ENCODE results near the gene TAT. TPM values are rescaled to one million over a fixed set of nuclear protein-coding genes. Genes with fewer than 3 reads are reported as not detected.
"Not testable (repeated sequence)": the region's sequence is repeated elsewhere in the genome, so short reads cannot be mapped to it uniquely, and the experiment has no call there.

TAT gene
- total RNA-seq, 4 donors from 2014 or later: 2.0 TPM; not detected in 3

DNA sequence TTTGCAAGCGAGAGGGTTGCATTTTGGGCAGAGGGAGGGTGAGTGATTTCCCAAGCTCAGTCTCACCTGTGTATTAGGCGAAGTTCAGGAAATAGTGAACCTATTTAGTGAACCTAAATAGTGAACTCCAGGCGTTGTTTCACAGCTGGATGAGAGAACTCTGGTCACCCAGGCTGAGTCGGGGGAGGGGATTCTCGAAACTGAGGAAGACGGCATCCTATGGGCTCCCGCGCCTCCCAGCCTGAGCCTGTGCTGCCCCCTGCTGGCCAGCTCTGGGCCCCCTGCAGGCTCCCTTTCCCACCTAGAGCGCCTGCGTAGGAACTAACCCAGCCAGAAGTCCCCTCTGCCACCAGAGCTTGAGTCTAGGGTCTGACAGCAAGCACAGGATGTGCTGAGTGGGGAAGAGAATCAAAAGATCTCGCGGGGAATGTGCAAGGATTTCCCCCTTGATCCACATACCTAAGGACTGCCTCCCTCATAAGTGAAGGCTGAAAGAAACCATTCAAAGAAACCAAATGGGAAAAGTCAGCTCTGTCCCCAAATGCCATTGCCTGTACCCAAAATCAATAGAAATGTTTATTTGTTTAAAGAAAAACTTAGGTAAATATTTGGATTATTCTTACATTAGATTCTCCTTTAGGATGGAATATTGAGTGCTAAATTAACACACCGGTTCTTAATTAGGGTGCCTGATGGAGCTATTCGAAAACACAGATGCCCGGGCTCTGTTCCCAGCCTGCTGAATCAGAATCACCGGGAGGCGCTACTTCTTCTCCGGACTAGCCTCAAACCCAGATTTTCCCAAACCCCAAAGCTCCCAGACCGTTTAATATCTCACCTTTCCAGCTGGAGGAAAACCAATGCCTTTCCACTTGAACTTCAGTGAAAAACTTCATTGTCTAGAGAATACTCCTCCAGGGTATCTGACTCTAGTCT, 34.3 kb upstream of the TAT start:
- no peak for TF ChIP-seq POLR2A (IDR thresholded peaks at IDR 0.05)
- TF ChIP-seq EP300 (IDR thresholded peaks at IDR 0.05): no peak
- TF ChIP-seq, protein P1, sequence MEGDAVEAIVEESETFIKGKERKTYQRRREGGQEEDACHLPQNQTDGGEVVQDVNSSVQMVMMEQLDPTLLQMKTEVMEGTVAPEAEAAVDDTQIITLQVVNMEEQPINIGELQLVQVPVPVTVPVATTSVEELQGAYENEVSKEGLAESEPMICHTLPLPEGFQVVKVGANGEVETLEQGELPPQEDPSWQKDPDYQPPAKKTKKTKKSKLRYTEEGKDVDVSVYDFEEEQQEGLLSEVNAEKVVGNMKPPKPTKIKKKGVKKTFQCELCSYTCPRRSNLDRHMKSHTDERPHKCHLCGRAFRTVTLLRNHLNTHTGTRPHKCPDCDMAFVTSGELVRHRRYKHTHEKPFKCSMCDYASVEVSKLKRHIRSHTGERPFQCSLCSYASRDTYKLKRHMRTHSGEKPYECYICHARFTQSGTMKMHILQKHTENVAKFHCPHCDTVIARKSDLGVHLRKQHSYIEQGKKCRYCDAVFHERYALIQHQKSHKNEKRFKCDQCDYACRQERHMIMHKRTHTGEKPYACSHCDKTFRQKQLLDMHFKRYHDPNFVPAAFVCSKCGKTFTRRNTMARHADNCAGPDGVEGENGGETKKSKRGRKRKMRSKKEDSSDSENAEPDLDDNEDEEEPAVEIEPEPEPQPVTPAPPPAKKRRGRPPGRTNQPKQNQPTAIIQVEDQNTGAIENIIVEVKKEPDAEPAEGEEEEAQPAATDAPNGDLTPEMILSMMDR (IDR thresholded peaks at IDR 0.05): peak; percentile 33 to 79
- TF ChIP-seq POLR2AphosphoS5 (IDR thresholded peaks at IDR 0.05): no peak
- 17% methylated on average over 14 of the region's 19 CpGs for WGBS
- H3K36me3 ChIP-seq: no peaks in the 10 kb centered on the region
- H3K4me3 ChIP-seq: no peak overlapping the region
- H3K27ac ChIP-seq: no peak overlapping the region
- peaks cover 3% of the 10 kb centered on the region for H3K4me1 ChIP-seq
- no peaks in the 10 kb centered on the region for H3K9me3 ChIP-seq
- DNase-seq (ENCODE audit: low spot score in 2 of 2): peak in 1 of 2 donors; percentile 66
- peaks cover 12% of the 10 kb centered on the region for H3K27me3 ChIP-seq

GRCh38 chr16:71610447-71610846, 33.6 kb upstream of the TAT start:
- DNase-seq (ENCODE audit: low spot score in 2 of 2): no peak
- TF ChIP-seq EP300 (IDR thresholded peaks at IDR 0.05) (no peak), POLR2AphosphoS5 (IDR thresholded peaks at IDR 0.05) (no peak), POLR2A (IDR thresholded peaks at IDR 0.05) (no peak)
- TF ChIP-seq, protein P1 (IDR thresholded peaks at IDR 0.05): no peak
- Histone ChIP-seq H3K36me3 (no peaks in the 10 kb centered on the region), H3K4me1 (peaks cover 3% of the 10 kb centered on the region), H3K27me3 (peaks cover 12% of the 10 kb centered on the region), H3K27ac (no peak overlapping the region), H3K4me3 (no peak overlapping the region), H3K9me3 (no peaks in the 10 kb centered on the region)
- 89% methylated on average over 4 of the region's 4 CpGs for WGBS

DNA sequence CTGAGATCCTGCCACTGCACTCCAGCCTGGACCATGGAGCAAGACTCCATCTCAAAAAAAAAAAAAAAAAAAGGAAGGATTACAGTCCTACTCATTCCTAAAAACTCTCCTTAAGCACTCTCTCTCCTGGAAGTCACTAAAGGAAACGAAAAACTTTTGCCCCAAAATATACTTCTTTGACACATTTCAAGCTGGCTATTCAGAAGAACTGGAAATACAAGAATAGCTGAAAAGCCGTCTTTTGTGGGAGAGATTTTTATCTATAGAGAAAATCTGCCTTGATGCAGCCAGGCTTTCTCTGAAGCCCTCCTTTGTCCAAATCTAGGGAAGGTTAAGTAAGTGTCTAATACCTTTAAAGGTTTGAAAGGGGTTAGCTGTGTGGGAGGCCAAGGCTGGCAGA, 32.2 kb upstream of the TAT start:
- Histone ChIP-seq H3K4me1 (peaks cover 3% of the 10 kb centered on the region), H3K36me3 (no peaks in the 10 kb centered on the region), H3K9me3 (no peaks in the 10 kb centered on the region), H3K27ac (no peak overlapping the region), H3K27me3 (peaks cover 8% of the 10 kb centered on the region), H3K4me3 (no peak overlapping the region)
- WGBS: 45% methylated on average over 2 of the region's 2 CpGs
- DNase-seq (ENCODE audit: low spot score in 2 of 2): no peak
- TF ChIP-seq, protein P1 (IDR thresholded peaks at IDR 0.05): no peak
- no peak for TF ChIP-seq EP300 (IDR thresholded peaks at IDR 0.05)
- no peak for TF ChIP-seq POLR2AphosphoS5 (IDR thresholded peaks at IDR 0.05)
- no peak for TF ChIP-seq POLR2A (IDR thresholded peaks at IDR 0.05)

DNA sequence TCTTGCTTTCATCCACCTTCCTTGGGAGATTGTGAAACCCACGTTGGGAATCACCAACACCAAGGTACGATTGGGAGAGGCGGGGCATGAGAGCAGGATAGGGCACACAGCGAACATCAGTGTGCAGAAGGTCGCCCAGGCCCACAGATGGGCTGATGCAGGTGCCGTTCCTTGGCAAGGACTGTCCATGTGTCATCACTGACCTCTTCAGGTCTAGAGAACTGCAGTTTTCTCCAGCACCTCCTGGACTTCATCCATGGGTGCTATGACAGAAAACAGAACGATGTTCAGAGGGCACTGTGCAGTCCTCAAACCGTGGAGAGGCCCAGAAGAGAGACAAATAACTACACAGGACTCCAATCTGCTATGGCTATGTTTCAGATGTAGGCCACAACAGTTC, 23.9 kb upstream of the TAT start:
- Histone ChIP-seq H3K4me1 (no peaks in the 10 kb centered on the region), H3K27ac (no peak overlapping the region), H3K4me3 (no peak overlapping the region), H3K9me3 (no peaks in the 10 kb centered on the region), H3K36me3 (no peaks in the 10 kb centered on the region), H3K27me3 (no peaks in the 10 kb centered on the region)
- no peak for DNase-seq (ENCODE audit: low spot score in 2 of 2)
- TF ChIP-seq, protein P1 (IDR thresholded peaks at IDR 0.05): no peak
- TF ChIP-seq EP300 (IDR thresholded peaks at IDR 0.05): no peak
- no peak for TF ChIP-seq POLR2A (IDR thresholded peaks at IDR 0.05)
- TF ChIP-seq POLR2AphosphoS5 (IDR thresholded peaks at IDR 0.05): no peak
- 82% methylated on average over 8 of the region's 8 CpGs for WGBS

GRCh38 chr16:71598426-71598825, 21.5 kb upstream of the TAT start:
- H3K27me3 ChIP-seq; H3K36me3 ChIP-seq; H3K4me1 ChIP-seq; H3K27ac ChIP-seq; H3K4me3 ChIP-seq; H3K9me3 ChIP-seq; DNase-seq (ENCODE audit: low spot score in 2 of 2): not testable (repeated sequence)
- WGBS: 61% methylated on average over 2 of the region's 2 CpGs

GRCh38 chr16:71595340-71595826, 18.5 kb upstream of the TAT start:
- not testable (repeated sequence) for H3K9me3 ChIP-seq; H3K36me3 ChIP-seq; H3K27ac ChIP-seq; DNase-seq (ENCODE audit: low spot score in 2 of 2); H3K4me3 ChIP-seq; H3K4me1 ChIP-seq; H3K27me3 ChIP-seq
- WGBS: 89% methylated on average over 7 of the region's 7 CpGs

All from suprapubic skin (tissue), 4 donors.